ENCODE results near the gene RPL37A.

- TF ChIP-seq MCM2 (IDR thresholded peaks at IDR 0.05; ENCODE audit: low read depth), result no peak
- no peak for TF ChIP-seq BMI1 (IDR thresholded peaks at IDR 0.05; ENCODE audit: low read length)
- TF ChIP-seq, protein P1, sequence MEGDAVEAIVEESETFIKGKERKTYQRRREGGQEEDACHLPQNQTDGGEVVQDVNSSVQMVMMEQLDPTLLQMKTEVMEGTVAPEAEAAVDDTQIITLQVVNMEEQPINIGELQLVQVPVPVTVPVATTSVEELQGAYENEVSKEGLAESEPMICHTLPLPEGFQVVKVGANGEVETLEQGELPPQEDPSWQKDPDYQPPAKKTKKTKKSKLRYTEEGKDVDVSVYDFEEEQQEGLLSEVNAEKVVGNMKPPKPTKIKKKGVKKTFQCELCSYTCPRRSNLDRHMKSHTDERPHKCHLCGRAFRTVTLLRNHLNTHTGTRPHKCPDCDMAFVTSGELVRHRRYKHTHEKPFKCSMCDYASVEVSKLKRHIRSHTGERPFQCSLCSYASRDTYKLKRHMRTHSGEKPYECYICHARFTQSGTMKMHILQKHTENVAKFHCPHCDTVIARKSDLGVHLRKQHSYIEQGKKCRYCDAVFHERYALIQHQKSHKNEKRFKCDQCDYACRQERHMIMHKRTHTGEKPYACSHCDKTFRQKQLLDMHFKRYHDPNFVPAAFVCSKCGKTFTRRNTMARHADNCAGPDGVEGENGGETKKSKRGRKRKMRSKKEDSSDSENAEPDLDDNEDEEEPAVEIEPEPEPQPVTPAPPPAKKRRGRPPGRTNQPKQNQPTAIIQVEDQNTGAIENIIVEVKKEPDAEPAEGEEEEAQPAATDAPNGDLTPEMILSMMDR (IDR thresholded peaks at IDR 0.05 in 2 of 3, conservative IDR thresholded peaks at IDR 0.05 in 1 of 3; ENCODE audit: insufficient read depth in 2 of 3, low read depth in 1 of 3, low read length in 3 of 3), result no peak
- TF ChIP-seq ATF6 (CRISPR knock-in tag; IDR thresholded peaks at IDR 0.05), result no peak
Measured at GRCh38 chr2:216533609-216534008, 35.0 kb downstream of the RPL37A start.
